Smooth muscle cell (in vitro differentiated cells): ENCODE measurements around the gene SAT2. TPM values are rescaled to one million over a fixed set of nuclear protein-coding genes. Genes with fewer than 3 reads are reported as not detected.

Source experiments
- DNase-seq: peaks from one replicate; lab custom pipeline; 2025; ENCODE audit not compliant: unreplicated experiment; lab: John Stamatoyannopoulos, UW
- H2AFZ ChIP-seq: fragments of 200-600 bp; sonication (generic); 2 replicates; pipeline ENCODE4 v1.6.0; 2016; ENCODE audit warnings: antibody characterized with exemption, low read depth, mild to moderate bottlenecking
- H3F3A ChIP-seq: fragments of 200-600 bp; sonication (generic); 2 replicates; pipeline ENCODE4 v1.6.0; 2017; ENCODE audit warnings: antibody characterized with exemption, low read depth
- H3K27ac ChIP-seq: fragments of 200-600 bp; sonication (generic); 2 replicates; pipeline ENCODE4 v1.5.1; 2016; ENCODE audit warnings: low read depth, mild to moderate bottlenecking
- H3K27me3 ChIP-seq: fragments of 200-600 bp; sonication (generic); 2 replicates; pipeline ENCODE4 v1.6.1; 2016; ENCODE audit warnings: low read depth, mild to moderate bottlenecking
- H3K36me3 ChIP-seq: fragments of 200-600 bp; sonication (generic); 2 replicates; pipeline ENCODE4 v1.5.1; 2016; ENCODE audit warnings: low read depth
- H3K4me1 ChIP-seq: fragments of 200-600 bp; sonication (generic); 2 replicates; pipeline ENCODE4 v1.5.1; 2016; ENCODE audit warnings: low read depth
- H3K4me2 ChIP-seq: fragments of 200-600 bp; sonication (generic); 2 replicates; pipeline ENCODE4 v1.6.0; 2016; ENCODE audit warnings: mild to moderate bottlenecking
- H3K4me3 ChIP-seq: fragments of 200-600 bp; sonication (generic); 2 replicates; pipeline ENCODE4 v1.5.1; 2016; ENCODE audit warnings: mild to moderate bottlenecking
- H3K79me2 ChIP-seq: fragments of 200-600 bp; sonication (generic); 2 replicates; pipeline ENCODE4 v1.6.0; 2016; ENCODE audit warnings: low read depth, mild to moderate bottlenecking
- H3K9ac ChIP-seq: fragments of 200-600 bp; sonication (generic); 2 replicates; pipeline ENCODE4 v1.6.0; 2016; ENCODE audit warnings: low read depth
- H3K9me3 ChIP-seq: fragments of 200-600 bp; sonication (generic); replicated peaks from 2 replicates; pipeline ENCODE4 v1.5.1; 2016; ENCODE audit warnings: low read depth
- H4K20me1 ChIP-seq: fragments of 200-600 bp; sonication (generic); 2 replicates; pipeline ENCODE4 v1.6.0; 2016; ENCODE audit warnings: low read depth
- WGBS: methylation state at CpG from one replicate; pipeline ENCODE4 v1.1.7; 2016; ENCODE audit warnings: low lambda C conversion rate; 5-methylcytosine and 5-hydroxymethylcytosine counted together
- polyA plus RNA-seq: library from polyadenylated mRNA; unstranded; fragments of >200 nt; fragmentation: Nextera tagmentation; extraction: Ambion mirVana; gene quantifications from 2 replicates; pipeline ENCODE4 v1.2.1, GENCODE V29; 2016
- total RNA-seq: library from RNA; depleted of rRNA; stranded (reverse); fragments of >200 nt; gene quantifications from 2 replicates; pipeline ENCODE4 v1.2.3, GENCODE V29; 2014
- TF ChIP-seq, protein P1 (sequence below): fragments of 200-600 bp; sonication (generic); IDR thresholded peaks from 2 replicates; pipeline ENCODE4 v1.5.1; 2017; ENCODE audit warnings: borderline replicate concordance, mild to moderate bottlenecking, antibody characterized with exemption; ENCODE audit not compliant: insufficient read depth, poor library complexity, severe bottlenecking

Gene SAT2
- total and polyA plus RNA-seq, 2 experiments from 2014 or later = 64.9 to 74.2 TPM

DNA sequence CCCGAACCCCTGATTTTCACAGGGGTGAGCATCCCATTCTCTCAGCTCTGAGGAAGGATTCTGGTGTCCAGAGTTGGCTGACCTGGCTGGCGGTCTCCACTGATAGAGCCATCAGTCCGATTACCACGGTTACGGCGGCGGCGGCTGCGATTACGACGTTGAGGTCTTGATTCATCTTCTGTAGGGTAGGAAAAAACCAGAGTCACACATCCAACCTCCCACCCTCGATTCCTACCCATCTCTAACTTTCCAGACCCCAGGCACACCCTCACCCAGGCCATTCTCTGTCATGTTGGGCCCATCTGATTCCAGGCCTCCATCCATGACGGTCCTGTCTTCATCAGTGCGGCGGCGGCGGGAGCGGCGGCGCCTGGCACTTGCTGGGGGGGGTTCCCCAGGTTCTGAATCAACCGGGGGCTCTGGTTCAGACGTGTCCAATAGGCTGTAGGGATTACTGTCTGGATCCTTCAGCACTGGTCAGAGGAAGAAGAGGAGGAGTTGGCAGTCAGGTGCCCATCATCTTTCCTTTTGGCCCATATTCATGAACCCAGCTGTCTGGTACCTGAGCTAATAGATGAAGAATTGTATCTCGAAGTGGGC, 35.1 kb downstream of the SAT2 start:
- no peaks in the 10 kb centered on the region for H3K79me2 ChIP-seq
- TF ChIP-seq, protein P1, sequence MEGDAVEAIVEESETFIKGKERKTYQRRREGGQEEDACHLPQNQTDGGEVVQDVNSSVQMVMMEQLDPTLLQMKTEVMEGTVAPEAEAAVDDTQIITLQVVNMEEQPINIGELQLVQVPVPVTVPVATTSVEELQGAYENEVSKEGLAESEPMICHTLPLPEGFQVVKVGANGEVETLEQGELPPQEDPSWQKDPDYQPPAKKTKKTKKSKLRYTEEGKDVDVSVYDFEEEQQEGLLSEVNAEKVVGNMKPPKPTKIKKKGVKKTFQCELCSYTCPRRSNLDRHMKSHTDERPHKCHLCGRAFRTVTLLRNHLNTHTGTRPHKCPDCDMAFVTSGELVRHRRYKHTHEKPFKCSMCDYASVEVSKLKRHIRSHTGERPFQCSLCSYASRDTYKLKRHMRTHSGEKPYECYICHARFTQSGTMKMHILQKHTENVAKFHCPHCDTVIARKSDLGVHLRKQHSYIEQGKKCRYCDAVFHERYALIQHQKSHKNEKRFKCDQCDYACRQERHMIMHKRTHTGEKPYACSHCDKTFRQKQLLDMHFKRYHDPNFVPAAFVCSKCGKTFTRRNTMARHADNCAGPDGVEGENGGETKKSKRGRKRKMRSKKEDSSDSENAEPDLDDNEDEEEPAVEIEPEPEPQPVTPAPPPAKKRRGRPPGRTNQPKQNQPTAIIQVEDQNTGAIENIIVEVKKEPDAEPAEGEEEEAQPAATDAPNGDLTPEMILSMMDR = no peak
- peaks cover 10% of the 10 kb centered on the region for H3K36me3 ChIP-seq
- H3K9ac ChIP-seq = no peak overlapping the region
- no peak overlapping the region for H2AFZ ChIP-seq
- no peak overlapping the region for H3K27ac ChIP-seq
- no peak overlapping the region for H3K4me2 ChIP-seq
- no peaks in the 10 kb centered on the region for H3F3A ChIP-seq
- 99% methylated on average over 23 of the region's 23 CpGs for WGBS
- no peaks in the 10 kb centered on the region for H3K9me3 ChIP-seq
- no peak for DNase-seq
- peaks cover 9% of the 10 kb centered on the region for H4K20me1 ChIP-seq
- no peaks in the 10 kb centered on the region for H3K27me3 ChIP-seq
- H3K4me1 ChIP-seq = peaks cover 23% of the 10 kb centered on the region
- no peak overlapping the region for H3K4me3 ChIP-seq

DNA sequence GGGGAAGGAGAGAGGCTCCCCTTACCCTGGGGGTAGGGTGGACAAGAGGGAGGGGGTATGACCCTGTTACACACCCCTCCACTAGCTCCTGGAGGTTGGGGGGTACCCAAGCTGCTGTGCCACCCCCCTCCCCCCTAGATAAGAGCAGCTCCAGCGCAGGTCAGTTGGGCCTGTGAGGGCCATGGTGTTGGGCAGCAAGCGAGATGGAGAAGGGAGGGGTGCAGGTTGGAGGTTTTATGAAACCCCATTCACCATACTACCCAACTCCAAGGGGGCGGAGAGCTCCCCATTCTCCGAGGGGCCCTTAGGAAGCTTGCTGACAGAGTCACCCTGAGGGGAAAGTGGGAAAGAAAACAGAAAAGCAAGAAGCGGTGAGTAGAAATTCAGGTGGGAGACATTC, 36.0 kb downstream of the SAT2 start:
- no peak overlapping the region for H3K4me3 ChIP-seq
- H3K27ac ChIP-seq = peak overlapping the region; percentile 96
- no peaks in the 10 kb centered on the region for H3K27me3 ChIP-seq
- H3K4me1 ChIP-seq = peaks cover 23% of the 10 kb centered on the region
- WGBS = 95% methylated on average over 5 of the region's 5 CpGs
- H2AFZ ChIP-seq = no peak overlapping the region
- H4K20me1 ChIP-seq = peaks cover 9% of the 10 kb centered on the region
- H3K4me2 ChIP-seq = no peak overlapping the region
- H3K36me3 ChIP-seq = peaks cover 10% of the 10 kb centered on the region
- H3K9ac ChIP-seq = no peak overlapping the region
- no peak for DNase-seq
- H3K79me2 ChIP-seq = no peaks in the 10 kb centered on the region
- H3F3A ChIP-seq = peaks cover 1% of the 10 kb centered on the region
- no peaks in the 10 kb centered on the region for H3K9me3 ChIP-seq
- TF ChIP-seq, protein P1 = no peak

DNA sequence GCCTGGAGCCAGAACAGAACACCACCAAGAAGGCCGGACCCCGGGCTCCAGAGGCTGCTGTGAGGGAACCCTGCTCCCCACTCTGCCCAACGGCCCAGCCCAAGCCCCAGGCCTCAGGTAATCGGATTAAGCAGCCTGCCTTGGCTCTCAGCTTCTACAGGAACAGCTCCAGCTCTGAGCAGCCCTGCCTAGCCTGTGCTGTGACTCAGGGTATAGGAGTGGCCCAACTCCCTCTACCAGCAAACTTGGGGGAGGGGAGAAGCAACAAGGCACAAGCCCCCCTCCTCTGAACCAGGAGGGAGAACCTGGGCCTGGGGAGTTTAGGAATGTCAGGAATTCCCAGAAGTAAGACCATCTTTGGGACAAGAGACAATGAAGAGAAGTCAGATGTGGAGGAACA, 36.9 kb downstream of the SAT2 start:
- H3K9ac ChIP-seq = peak overlapping the region; percentile 60
- H3K4me3 ChIP-seq = no peak overlapping the region
- no peaks in the 10 kb centered on the region for H3K9me3 ChIP-seq
- peak overlapping the region; percentile 96 for H3K27ac ChIP-seq
- H3F3A ChIP-seq = peaks cover 5% of the 10 kb centered on the region
- H3K79me2 ChIP-seq = no peaks in the 10 kb centered on the region
- no peaks in the 10 kb centered on the region for H3K27me3 ChIP-seq
- H3K4me2 ChIP-seq = peak overlapping the region; percentile 54
- peaks cover 10% of the 10 kb centered on the region for H3K36me3 ChIP-seq
- WGBS = 44% methylated on average over 4 of the region's 4 CpGs
- DNase-seq = no peak
- H2AFZ ChIP-seq = no peak overlapping the region
- TF ChIP-seq, protein P1 = no peak
- H4K20me1 ChIP-seq = peaks cover 9% of the 10 kb centered on the region
- peaks cover 23% of the 10 kb centered on the region for H3K4me1 ChIP-seq
